HepG2 (cell line): ENCODE measurements around the gene HS3ST3B1. TPM values are rescaled to one million over a fixed set of nuclear protein-coding genes. Genes with fewer than 3 reads are reported as not detected.

ENCODE experiments used
- ASH2L ChIP-seq: fragments of 300-600, 200-600 bp; sonication (generic); IDR thresholded peaks from 2 replicates; pipeline ENCODE4 v1.7.0; 2017; ENCODE audit warnings: low read depth, mild to moderate bottlenecking, moderate library complexity, mixed read lengths, low read length; ENCODE audit not compliant: insufficient read length
- CTCF ChIP-seq: sonication (generic); formaldehyde crosslinking; IDR thresholded peaks from 2 replicates; pipeline ENCODE4 v1.5.0; 2020; ENCODE audit warnings: mild to moderate bottlenecking, missing genetic modification reagents, moderate library complexity
- HMGXB4 ChIP-seq, 2 experiments: sonication (generic) in 1 of 2; formaldehyde crosslinking in 1 of 2; IDR thresholded peaks; 2 replicates each; pipeline versions ENCODE4 v1.4.0 to v1.6.1; 2018 to 2020; ENCODE audit warnings: missing genetic modification reagents in 2 of 2, borderline replicate concordance in 1 of 2, low read depth in 1 of 2, mild to moderate bottlenecking in 1 of 2, missing biosample characterization in 1 of 2
- KLF13 ChIP-seq: sonication (generic); formaldehyde crosslinking; IDR thresholded peaks from 2 replicates; pipeline ENCODE4 v1.4.0; 2020; ENCODE audit warnings: mild to moderate bottlenecking, missing genetic modification reagents
- MAFG ChIP-seq: sonication (generic); formaldehyde crosslinking; IDR thresholded peaks from 2 replicates; pipeline ENCODE4 v1.5.1; 2020; ENCODE audit warnings: mild to moderate bottlenecking, missing genetic modification reagents
- MED13 ChIP-seq: sonication (generic); formaldehyde crosslinking; IDR thresholded peaks from 2 replicates; pipeline ENCODE4 v1.5.0; 2020; ENCODE audit warnings: missing genetic modification reagents
- MTF1 ChIP-seq: sonication (generic); formaldehyde crosslinking; IDR thresholded peaks from 2 replicates; pipeline ENCODE4 v1.5.0; 2020; ENCODE audit warnings: missing genetic modification reagents
- MXD3 ChIP-seq: IDR thresholded peaks from 2 replicates; pipeline ENCODE4 v1.6.1; 2016; ENCODE audit warnings: mild to moderate bottlenecking, missing biosample characterization, missing genetic modification reagents
- MYC ChIP-seq: sonication (generic); formaldehyde crosslinking; IDR thresholded peaks from 2 replicates; pipeline ENCODE4 v1.9.0; 2021; ENCODE audit warnings: missing genetic modification reagents, borderline replicate concordance
- NFE2L2 ChIP-seq: fragments of 150-350 bp; IDR thresholded peaks from 2 replicates; pipeline ENCODE4 v1.6.1; 2014; ENCODE audit warnings: low read length
- PHF21A ChIP-seq: sonication (generic); formaldehyde crosslinking; IDR thresholded peaks from 2 replicates; pipeline ENCODE4 v1.5.0; 2020; ENCODE audit warnings: mild to moderate bottlenecking, missing genetic modification reagents
- RBFOX2 ChIP-seq: fragments of 200-400 bp; formaldehyde crosslinking; IDR thresholded peaks from 2 replicates; pipeline ENCODE4 v1.6.1; 2017; ENCODE audit warnings: low read depth, mild to moderate bottlenecking, low read length
- ZC3H13 ChIP-seq: sonication (generic); formaldehyde crosslinking; IDR thresholded peaks from 2 replicates; pipeline ENCODE4 v1.8.1; 2023; ENCODE audit warnings: mild to moderate bottlenecking, missing genetic modification reagents, moderate library complexity
- ZHX1 ChIP-seq: sonication (generic); formaldehyde crosslinking; IDR thresholded peaks from 2 replicates; pipeline ENCODE4 v1.8.1; 2022; ENCODE audit warnings: low read depth, mild to moderate bottlenecking, missing genetic modification reagents
- ZNF414 ChIP-seq: sonication (generic); formaldehyde crosslinking; IDR thresholded peaks from 2 replicates; pipeline ENCODE4 v1.5.0; 2020; ENCODE audit warnings: missing genetic modification reagents
- ZNF75D ChIP-seq: sonication (generic); formaldehyde crosslinking; IDR thresholded peaks from 2 replicates; pipeline ENCODE4 v1.8.1; 2023; ENCODE audit warnings: missing genetic modification reagents, mild to moderate bottlenecking, borderline replicate concordance
- polyA plus RNA-seq, 8 experiments: library from polyadenylated mRNA; depleted of rRNA in 3 of 8; stranded (reverse) in 7 of 8; unstranded in 1 of 8; fragments of >200 nt; fragmentation: Illumina TruSeq in 4 of 8; extraction: Trizol in 4 of 8; gene quantifications; 2 replicates each; pipeline versions ENCODE4 v1.2.1 to v1.2.3, GENCODE V29; 2011 to 2016; ENCODE audit warnings: low read depth in 4 of 8, missing spikeins in 1 of 8, mixed read lengths in 1 of 8; ENCODE audit not compliant: insufficient read depth in 1 of 8
- total RNA-seq, 5 experiments: library from RNA; depleted of rRNA; stranded (reverse); fragments of >200 nt; fragmentation: Illumina TruSeq; extraction: Trizol; gene quantifications; 2 replicates each; pipeline ENCODE4 v1.2.3, GENCODE V29; 2016; ENCODE audit warnings: low read depth in 1 of 5
- TF ChIP-seq, protein P1 (sequence below): sonication (generic); formaldehyde crosslinking; IDR thresholded peaks from 2 replicates; pipeline ENCODE4 v1.4.0; 2020; ENCODE audit warnings: mild to moderate bottlenecking, missing genetic modification reagents

HS3ST3B1 gene
- total and polyA plus RNA-seq, 2 of the 13 experiments (the other 11 are each of a cell fraction or from before 2014, with no cell fraction given): 15.7 to 39.5 TPM

DNA sequence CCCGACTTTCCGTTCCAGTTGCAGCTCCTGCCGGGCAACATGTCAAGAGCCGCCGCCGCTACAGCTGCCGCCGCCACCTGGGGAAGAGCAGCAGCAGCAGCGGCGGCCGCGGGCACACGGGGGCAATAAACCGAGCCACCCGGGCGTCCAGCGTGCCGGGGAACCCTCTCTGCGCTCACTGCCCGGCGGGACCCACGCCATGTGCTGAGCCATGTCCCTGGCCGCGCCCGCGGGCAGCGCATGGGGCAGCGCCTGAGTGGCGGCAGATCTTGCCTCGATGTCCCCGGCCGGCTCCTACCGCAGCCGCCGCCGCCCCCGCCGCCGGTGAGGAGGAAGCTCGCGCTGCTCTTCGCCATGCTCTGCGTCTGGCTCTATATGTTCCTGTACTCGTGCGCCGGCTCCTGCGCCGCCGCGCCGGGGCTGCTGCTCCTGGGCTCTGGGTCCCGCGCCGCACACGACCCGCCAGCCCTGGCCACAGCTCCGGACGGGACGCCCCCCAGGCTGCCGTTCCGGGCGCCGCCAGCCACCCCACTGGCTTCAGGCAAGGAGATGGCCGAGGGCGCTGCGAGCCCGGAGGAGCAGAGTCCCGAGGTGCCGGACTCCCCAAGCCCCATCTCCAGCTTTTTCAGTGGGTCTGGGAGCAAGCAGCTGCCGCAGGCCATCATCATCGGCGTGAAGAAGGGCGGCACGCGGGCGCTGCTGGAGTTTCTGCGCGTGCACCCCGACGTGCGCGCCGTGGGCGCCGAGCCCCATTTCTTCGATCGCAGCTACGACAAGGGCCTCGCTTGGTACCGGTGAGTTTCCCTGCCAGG is 604 bp downstream of the HS3ST3B1 start (continued):
- TF ChIP-seq MXD3 (CRISPR knock-in tag): 0 out of 2 replicates have a peak, but pooled peaks have one; percentile 2
- 0 out of 2 replicates have a peak, but pooled peaks have one; percentile 42 for TF ChIP-seq ZHX1
- no peak for TF ChIP-seq MTF1
- TF ChIP-seq PHF21A (CRISPR knock-in tag): peak; percentile 14; the same call in 1 of the 2 replicates
- TF ChIP-seq, protein P1, sequence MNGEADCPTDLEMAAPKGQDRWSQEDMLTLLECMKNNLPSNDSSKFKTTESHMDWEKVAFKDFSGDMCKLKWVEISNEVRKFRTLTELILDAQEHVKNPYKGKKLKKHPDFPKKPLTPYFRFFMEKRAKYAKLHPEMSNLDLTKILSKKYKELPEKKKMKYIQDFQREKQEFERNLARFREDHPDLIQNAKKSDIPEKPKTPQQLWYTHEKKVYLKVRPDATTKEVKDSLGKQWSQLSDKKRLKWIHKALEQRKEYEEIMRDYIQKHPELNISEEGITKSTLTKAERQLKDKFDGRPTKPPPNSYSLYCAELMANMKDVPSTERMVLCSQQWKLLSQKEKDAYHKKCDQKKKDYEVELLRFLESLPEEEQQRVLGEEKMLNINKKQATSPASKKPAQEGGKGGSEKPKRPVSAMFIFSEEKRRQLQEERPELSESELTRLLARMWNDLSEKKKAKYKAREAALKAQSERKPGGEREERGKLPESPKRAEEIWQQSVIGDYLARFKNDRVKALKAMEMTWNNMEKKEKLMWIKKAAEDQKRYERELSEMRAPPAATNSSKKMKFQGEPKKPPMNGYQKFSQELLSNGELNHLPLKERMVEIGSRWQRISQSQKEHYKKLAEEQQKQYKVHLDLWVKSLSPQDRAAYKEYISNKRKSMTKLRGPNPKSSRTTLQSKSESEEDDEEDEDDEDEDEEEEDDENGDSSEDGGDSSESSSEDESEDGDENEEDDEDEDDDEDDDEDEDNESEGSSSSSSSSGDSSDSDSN (CRISPR knock-in tag): peak; percentile 59; the same call in 1 of the 2 replicates
- peak; percentile 11 to 29; a peak in 2 of 4 replicates for TF ChIP-seq HMGXB4 (CRISPR knock-in tag; IDR thresholded peaks at IDR 0.05; ENCODE audit: borderline replicate concordance in 1 of 2, low read depth in 1 of 2)
- TF ChIP-seq ASH2L: peak; percentile 63
- peak; percentile 94 for TF ChIP-seq RBFOX2
- TF ChIP-seq ZNF414: peak; percentile 90
- TF ChIP-seq MYC (CRISPR knock-in tag): peak; percentile 44
- no peak for TF ChIP-seq ZNF75D (CRISPR knock-in tag)
- TF ChIP-seq ZC3H13 (CRISPR knock-in tag): peak; percentile 63
- 0 out of 2 replicates have a peak, but pooled peaks have one; percentile 64 for TF ChIP-seq KLF13
- TF ChIP-seq MAFG (CRISPR knock-in tag): 0 out of 2 replicates have a peak, but pooled peaks have one; percentile 13
- 0 out of 2 replicates have a peak, but pooled peaks have one; percentile 5 for TF ChIP-seq MED13
- TF ChIP-seq CTCF (CRISPR knock-in tag): peak; percentile 2; the same call in 1 of the 2 replicates
- no peak for TF ChIP-seq NFE2L2
